Measurements from ENCODE around the gene ARHGAP15.

DNA sequence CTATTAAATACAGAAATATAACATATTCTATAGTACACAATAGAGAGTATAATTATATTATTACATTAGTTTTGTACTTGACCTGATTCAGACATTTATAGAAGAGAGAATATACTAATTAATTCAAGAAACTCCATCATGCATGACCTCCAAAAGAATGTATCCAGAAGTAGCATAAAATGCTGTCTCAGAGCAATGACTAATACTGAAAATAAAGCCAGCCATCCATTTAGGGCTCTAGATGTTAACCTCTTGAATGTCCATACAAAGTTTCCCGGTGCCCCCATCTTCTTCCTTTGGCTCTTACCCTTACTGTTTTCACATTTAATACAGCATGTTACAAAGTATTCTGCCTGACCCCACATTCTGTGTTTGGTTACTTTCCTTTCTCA is 102.0 kb downstream of the ARHGAP15 start:
- no peak for TF ChIP-seq POLR2AphosphoS5 (IDR thresholded peaks at IDR 0.05; ENCODE audit: borderline replicate concordance, low read depth, low read length)
- TF ChIP-seq EZH2 (IDR thresholded peaks at IDR 0.05): no peak
